A673 (cell line): Measurements from ENCODE around the gene ABCF1. TPM values are rescaled to one million over a fixed set of nuclear protein-coding genes. Genes with fewer than 3 reads are reported as not detected.

Experiments used
- BruUV-seq: library from RNA; stranded (reverse); fragments of 400-500 nt; replicated peaks from 2 replicates; lab custom pipeline; 2021; lab: Mats Ljungman, UMichigan
- CTCF ChIA-PET: fragments of 300-600 bp; sonication (Branson Sonifier 250); formaldehyde crosslinking; loops from one replicate; lab custom pipeline; 2022; ENCODE audit warnings: antibody characterized with exemption; lab: Charles Lee
- POLR2A ChIA-PET: fragments of 300-600 bp; sonication (Branson Sonifier 250); formaldehyde crosslinking; loops from one replicate; lab custom pipeline; 2022; ENCODE audit warnings: antibody characterized with exemption; ENCODE audit not compliant: low non-redundant PET; lab: Charles Lee
- DNase-seq: peaks from one replicate; pipeline ENCODE4 v3.0.0-alpha.2; 2015; ENCODE audit warnings: low spot score
- H3K27ac ChIP-seq: fragments of 200-600 bp; sonication (generic); 2 replicates; pipeline ENCODE4 v1.5.1; 2016; ENCODE audit warnings: mixed run types, low read depth, mild to moderate bottlenecking, mixed read lengths, antibody characterized with exemption, low read length; ENCODE audit not compliant: poor library complexity, severe bottlenecking
- H3K27me3 ChIP-seq: fragments of 200-600 bp; sonication (generic); replicated peaks from 2 replicates; pipeline ENCODE4 v1.6.1; 2017; ENCODE audit warnings: mixed run types, low read depth, mild to moderate bottlenecking, mixed read lengths, antibody characterized with exemption, low read length; ENCODE audit not compliant: insufficient read depth, poor library complexity
- H3K36me3 ChIP-seq: fragments of 200-600 bp; sonication (generic); 2 replicates; pipeline ENCODE4 v1.6.1; 2016; ENCODE audit warnings: mixed run types, mild to moderate bottlenecking, mixed read lengths, antibody characterized with exemption, low read length; ENCODE audit not compliant: insufficient read depth, poor library complexity, severe bottlenecking
- H3K4me1 ChIP-seq: fragments of 200-600 bp; sonication (generic); 2 replicates; pipeline ENCODE4 v1.6.1; 2017; ENCODE audit warnings: mixed run types, mild to moderate bottlenecking, mixed read lengths, antibody characterized with exemption, low read length; ENCODE audit not compliant: insufficient read depth, poor library complexity, severe bottlenecking
- H3K4me3 ChIP-seq: fragments of 200-600 bp; sonication (generic); 2 replicates; pipeline ENCODE4 v1.5.1; 2016; ENCODE audit warnings: low read depth, mixed run types, mild to moderate bottlenecking, mixed read lengths, low read length; ENCODE audit not compliant: poor library complexity, severe bottlenecking
- H3K9me3 ChIP-seq: fragments of 200-600 bp; sonication (generic); 2 replicates; pipeline ENCODE4 v1.6.1; 2016; ENCODE audit warnings: mixed run types, low read depth, mild to moderate bottlenecking, mixed read lengths, antibody characterized with exemption, low read length; ENCODE audit not compliant: poor library complexity, severe bottlenecking
- EZH2 ChIP-seq: fragments of 200-600 bp; sonication (generic); IDR thresholded peaks from 2 replicates; pipeline ENCODE4 v1.6.1; 2017; ENCODE audit warnings: borderline replicate concordance, low read depth, mild to moderate bottlenecking, mixed read lengths, antibody characterized with exemption, low read length; ENCODE audit not compliant: poor library complexity, severe bottlenecking
- intact Hi-C: fragments of 100-400 bp; cut with micrococcal nuclease; formaldehyde crosslinking; loops from one replicate; pipeline ENCODE4 v1.10.0; 2022; ENCODE audit not compliant: unreplicated experiment
- total RNA-seq: library from RNA; stranded (reverse); gene quantifications from 2 replicates; pipeline ENCODE4 v1.2.3, GENCODE V29; 2021
- TF ChIP-seq, protein P1 (sequence below): fragments of 300-800, 200-600 bp; sonication (generic); conservative IDR thresholded peaks from 2 replicates; pipeline ENCODE4 v1.5.1; 2017; ENCODE audit warnings: low read depth, mild to moderate bottlenecking, antibody characterized with exemption, low read length, moderate library complexity, mixed read lengths

Gene ABCF1
- total RNA-seq, 1 experiment from 2014 or later, result 119 TPM

DNA sequence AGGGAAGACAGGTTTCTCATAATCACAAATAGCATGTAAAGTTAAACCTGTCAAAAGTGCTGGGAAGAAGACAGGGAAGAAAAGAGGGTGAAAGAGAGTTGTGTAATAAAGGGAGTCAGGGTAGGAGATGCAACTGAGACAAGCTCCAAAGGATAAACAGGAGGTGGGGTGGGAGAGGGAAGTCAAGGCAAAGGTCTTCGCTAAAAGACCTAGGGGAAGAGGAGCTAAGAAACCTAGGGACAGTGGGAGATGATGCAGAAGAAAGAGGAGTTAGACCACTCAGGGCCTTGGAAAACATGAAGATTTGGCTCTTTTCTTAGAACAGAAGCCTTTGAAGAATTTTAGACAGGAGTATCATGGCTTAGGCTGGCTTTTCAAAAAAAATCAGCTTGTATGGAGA lies 7.1 kb upstream of the ABCF1 start:
- POLR2A ChIA-PET, result no interaction called here
- BruUV-seq, result no TSS peak
- Histone ChIP-seq H3K27ac (no peak overlapping the region), H3K4me1 (no peaks in the 10 kb centered on the region), H3K4me3 (no peak overlapping the region), H3K9me3 (no peaks in the 10 kb centered on the region), H3K27me3 (no peaks in the 10 kb centered on the region), H3K36me3 (peaks cover 25% of the 10 kb centered on the region)
- intact Hi-C loops, result no loop called here
- CTCF ChIA-PET, result no interaction called here
- TF ChIP-seq, protein P1, sequence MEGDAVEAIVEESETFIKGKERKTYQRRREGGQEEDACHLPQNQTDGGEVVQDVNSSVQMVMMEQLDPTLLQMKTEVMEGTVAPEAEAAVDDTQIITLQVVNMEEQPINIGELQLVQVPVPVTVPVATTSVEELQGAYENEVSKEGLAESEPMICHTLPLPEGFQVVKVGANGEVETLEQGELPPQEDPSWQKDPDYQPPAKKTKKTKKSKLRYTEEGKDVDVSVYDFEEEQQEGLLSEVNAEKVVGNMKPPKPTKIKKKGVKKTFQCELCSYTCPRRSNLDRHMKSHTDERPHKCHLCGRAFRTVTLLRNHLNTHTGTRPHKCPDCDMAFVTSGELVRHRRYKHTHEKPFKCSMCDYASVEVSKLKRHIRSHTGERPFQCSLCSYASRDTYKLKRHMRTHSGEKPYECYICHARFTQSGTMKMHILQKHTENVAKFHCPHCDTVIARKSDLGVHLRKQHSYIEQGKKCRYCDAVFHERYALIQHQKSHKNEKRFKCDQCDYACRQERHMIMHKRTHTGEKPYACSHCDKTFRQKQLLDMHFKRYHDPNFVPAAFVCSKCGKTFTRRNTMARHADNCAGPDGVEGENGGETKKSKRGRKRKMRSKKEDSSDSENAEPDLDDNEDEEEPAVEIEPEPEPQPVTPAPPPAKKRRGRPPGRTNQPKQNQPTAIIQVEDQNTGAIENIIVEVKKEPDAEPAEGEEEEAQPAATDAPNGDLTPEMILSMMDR, result no peak
- no peak for TF ChIP-seq EZH2
- no peak for DNase-seq

DNA sequence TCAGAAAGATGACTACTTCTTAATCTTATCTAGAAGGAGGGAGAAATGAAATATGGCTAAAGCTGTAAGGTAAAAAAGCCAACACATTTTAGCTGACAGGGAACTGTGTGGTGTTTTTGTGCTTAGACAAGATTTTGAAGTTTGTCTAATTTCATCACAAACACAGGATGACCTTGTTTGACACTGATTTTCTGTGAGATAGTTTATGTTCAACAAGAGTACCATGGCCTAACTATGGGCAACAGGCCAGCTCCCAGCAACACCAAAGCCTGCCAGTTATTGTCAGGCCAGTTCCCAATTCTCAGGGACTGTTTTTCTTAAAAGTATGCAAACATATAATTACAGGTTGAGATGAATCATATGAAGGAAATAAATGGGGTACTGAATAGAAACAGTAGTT lies 5.5 kb upstream of the ABCF1 start:
- peaks cover 5% of the 10 kb centered on the region for H3K4me1 ChIP-seq
- H3K4me3 ChIP-seq, result no peak overlapping the region
- intact Hi-C loops, result no loop called here
- TF ChIP-seq, protein P1, result no peak
- TF ChIP-seq EZH2, result no peak
- peaks cover 19% of the 10 kb centered on the region for H3K36me3 ChIP-seq
- H3K27me3 ChIP-seq, result no peaks in the 10 kb centered on the region
- ChIA-PET CTCF (no interaction called here), POLR2A (no interaction called here)
- no peaks in the 10 kb centered on the region for H3K9me3 ChIP-seq
- no peak for DNase-seq
- no peak overlapping the region for H3K27ac ChIP-seq
- BruUV-seq, result no TSS peak

DNA sequence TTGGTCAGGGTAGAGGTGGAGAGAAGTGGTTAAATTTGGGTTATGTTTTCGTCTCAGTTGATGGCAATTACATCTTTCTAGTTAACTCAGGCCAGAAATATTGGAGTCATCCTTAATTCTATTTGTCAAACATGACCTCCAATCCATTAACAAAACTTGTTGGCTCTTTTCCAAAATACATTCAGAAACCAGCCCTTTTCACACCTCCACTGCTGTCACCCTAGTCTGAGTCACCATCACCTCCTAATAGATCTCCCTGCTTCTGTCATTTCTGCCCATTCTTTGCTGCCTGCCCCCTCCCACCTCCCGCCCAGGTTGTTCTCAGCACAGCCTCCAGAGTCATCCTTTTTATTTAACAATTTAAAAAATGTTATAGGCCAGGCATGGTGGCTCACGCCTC lies 3.0 kb upstream of the ABCF1 start:
- CTCF ChIA-PET, result no interaction called here
- no peaks in the 10 kb centered on the region for H3K9me3 ChIP-seq

More for the DNA sequence above, 3.0 kb upstream of the ABCF1 start:
- H3K27me3 ChIP-seq, result no peaks in the 10 kb centered on the region
- DNase-seq, result no peak
- peaks cover 20% of the 10 kb centered on the region for H3K4me1 ChIP-seq
- TF ChIP-seq EZH2, result no peak
- TF ChIP-seq, protein P1, result no peak
- POLR2A ChIA-PET, result no interaction called here
- no peak overlapping the region for H3K4me3 ChIP-seq
- H3K27ac ChIP-seq, result no peak overlapping the region
- no TSS peak for BruUV-seq
- H3K36me3 ChIP-seq, result peaks cover 1% of the 10 kb centered on the region
- intact Hi-C loops, result no loop called here
